Mucosa of rectum (tissue), 2 donors: ENCODE data around the gene PFKFB3.
"Not testable (repeated sequence)": the region's sequence is repeated elsewhere in the genome, so short reads cannot be mapped to it uniquely, and the experiment has no call there.

Experiments used
- H3K27ac ChIP-seq, 2 donors: one replicate each; pipeline ENCODE4 v1.7.0; 2013; ENCODE audit warnings: inconsistent platforms in 2 of 2, low read depth in 2 of 2, low read length in 2 of 2
- H3K27me3 ChIP-seq, 2 donors: one replicate each; pipeline ENCODE4 v1.7.0; 2013; ENCODE audit warnings: low read length in 2 of 2; ENCODE audit not compliant: control insufficient read depth in 2 of 2, insufficient read depth in 2 of 2
- H3K36me3 ChIP-seq, 2 donors: one replicate each; pipeline ENCODE4 v1.7.0; 2013; ENCODE audit warnings: low read length in 2 of 2; ENCODE audit not compliant: control insufficient read depth in 2 of 2, insufficient read depth in 2 of 2
- H3K4me1 ChIP-seq, 2 donors: one replicate each; pipeline ENCODE4 v1.7.0; 2013; ENCODE audit warnings: low read length in 2 of 2, mild to moderate bottlenecking in 1 of 2; ENCODE audit not compliant: control insufficient read depth in 2 of 2, insufficient read depth in 2 of 2
- H3K4me3 ChIP-seq, 2 donors: one replicate each; pipeline ENCODE4 v1.7.0; 2013; ENCODE audit warnings: low read length in 2 of 2
- H3K9ac ChIP-seq, 2 donors: one replicate each; pipeline ENCODE4 v1.7.0; 2013; ENCODE audit warnings: low read length in 2 of 2, low read depth in 1 of 2, mild to moderate bottlenecking in 1 of 2
- H3K9me3 ChIP-seq, 2 donors: one replicate each; pipeline ENCODE4 v1.7.0; 2013; ENCODE audit warnings: low read length in 2 of 2; ENCODE audit not compliant: control insufficient read depth in 2 of 2
- donor health status: healthy.
- donor health status: Normal muscosa, but diverticular disease.

The PFKFB3 gene

GRCh38 chr10:6242089-6242488 is 39.4 kb downstream of the PFKFB3 start:
- Histone ChIP-seq H3K27ac (no peak overlapping the region), H3K36me3 (no peaks in the 10 kb centered on the region), H3K27me3 (no peaks in the 10 kb centered on the region), H3K9me3 (no peaks in the 10 kb centered on the region), H3K9ac (no peak overlapping the region), H3K4me3 (no peak overlapping the region), H3K4me1 (no peaks in the 10 kb centered on the region)

DNA sequence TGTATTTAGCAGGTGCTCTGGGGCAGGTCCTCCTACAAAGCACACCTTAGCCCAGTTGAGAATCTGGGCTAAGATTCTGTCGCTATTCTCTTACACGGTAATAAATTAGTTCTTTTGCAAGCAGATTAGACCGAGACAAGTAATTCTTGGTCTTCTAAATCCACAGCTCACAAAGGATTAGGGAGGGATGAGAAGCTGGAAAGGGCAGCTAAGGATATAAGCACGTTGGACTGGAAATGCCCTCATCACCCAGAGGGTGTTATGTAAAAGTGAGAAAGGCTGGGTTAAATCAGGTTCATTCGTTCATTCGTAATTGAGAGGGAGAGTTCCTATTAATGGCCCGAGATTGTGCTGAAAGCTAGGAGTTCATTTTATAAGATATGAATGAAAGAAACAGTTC is 41.8 kb downstream of the PFKFB3 start:
- Histone ChIP-seq H3K36me3 (no peaks in the 10 kb centered on the region), H3K4me1 (no peaks in the 10 kb centered on the region)

DNA sequence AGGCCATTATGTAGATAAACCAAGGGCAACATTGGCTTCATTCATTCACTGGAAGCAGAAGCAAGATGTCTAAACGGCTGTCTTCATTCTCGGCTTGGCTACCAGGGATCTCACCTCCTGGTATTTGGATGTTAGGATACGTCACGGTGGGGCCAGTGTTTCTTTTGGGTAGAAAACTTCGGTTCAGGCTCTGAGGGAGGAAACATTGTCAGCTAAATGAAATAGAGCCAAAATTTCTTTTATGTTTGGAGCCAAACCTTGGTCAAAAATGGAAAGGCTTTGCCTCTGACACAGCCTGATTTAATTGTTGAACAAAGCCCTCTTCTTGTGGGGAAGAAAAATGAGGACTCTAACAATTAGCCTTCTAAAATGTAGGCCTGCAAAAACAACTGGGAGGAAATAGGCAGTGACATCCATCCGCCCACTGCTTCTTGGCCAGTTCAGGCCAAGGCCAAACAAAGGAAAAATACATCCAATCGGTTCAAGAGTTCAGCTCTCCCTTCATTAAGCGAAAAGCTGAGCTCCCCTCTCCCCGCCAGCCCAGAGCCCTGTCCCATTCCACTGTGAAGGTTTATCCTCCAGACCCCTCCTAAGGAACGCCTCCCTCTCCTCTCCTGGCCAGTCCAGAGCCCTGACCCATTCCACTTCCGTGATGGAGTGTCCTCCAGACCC is 44.4 kb downstream of the PFKFB3 start:
- Histone ChIP-seq H3K9ac (no peak overlapping the region), H3K36me3 (no peaks in the 10 kb centered on the region), H3K27me3 (no peaks in the 10 kb centered on the region), H3K9me3 (no peaks in the 10 kb centered on the region), H3K27ac (no peak overlapping the region), H3K4me3 (no peak overlapping the region), H3K4me1 (no peaks in the 10 kb centered on the region)

More for the DNA sequence above, 41.8 kb downstream of the PFKFB3 start:
- Histone ChIP-seq H3K27ac (no peak overlapping the region), H3K4me3 (no peak overlapping the region), H3K27me3 (no peaks in the 10 kb centered on the region), H3K9me3 (no peaks in the 10 kb centered on the region), H3K9ac (no peak overlapping the region)

DNA sequence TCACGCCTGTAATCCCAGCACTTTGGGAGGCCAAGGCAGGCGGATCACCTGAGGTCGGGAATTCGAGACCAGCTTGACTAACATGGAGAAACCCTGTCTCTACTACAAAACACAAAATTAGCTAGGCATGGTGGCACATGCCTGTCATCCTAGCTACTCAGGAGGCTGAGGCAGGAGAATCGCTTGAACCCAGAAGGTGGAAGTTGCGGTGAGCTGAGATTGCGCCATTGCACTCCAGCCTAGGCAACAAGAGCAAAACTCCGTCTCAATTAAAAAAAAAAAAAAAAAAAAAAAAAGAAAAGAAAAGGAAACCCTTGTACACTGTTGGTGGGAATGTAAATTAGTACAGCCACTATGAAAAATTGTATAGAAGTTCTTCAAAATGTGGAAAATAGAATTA is 46.2 kb downstream of the PFKFB3 start:
- not testable (repeated sequence) for H3K9me3 ChIP-seq, H3K36me3 ChIP-seq, H3K27ac ChIP-seq, H3K4me3 ChIP-seq, H3K27me3 ChIP-seq, H3K9ac ChIP-seq, H3K4me1 ChIP-seq

DNA sequence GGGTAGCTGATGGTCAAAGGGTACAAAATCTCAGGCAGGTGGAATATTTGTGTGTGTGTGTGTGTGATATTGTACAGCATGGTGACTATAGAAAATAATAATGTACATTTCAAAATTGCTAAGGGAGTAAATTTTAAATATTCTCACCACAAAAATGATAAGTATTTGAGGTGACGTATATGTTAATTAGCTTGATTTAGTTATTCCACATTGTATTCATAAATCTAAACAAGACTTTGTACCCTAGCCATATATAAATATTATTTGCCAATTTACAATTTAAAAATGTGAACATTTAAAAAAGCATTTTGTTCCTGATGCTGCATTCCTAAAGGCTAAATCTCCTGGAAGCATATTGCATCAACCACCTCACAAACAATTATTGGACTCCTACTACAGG is 47.0 kb downstream of the PFKFB3 start:
- Histone ChIP-seq H3K9ac (no peak overlapping the region), H3K4me3 (no peak overlapping the region), H3K9me3 (no peaks in the 10 kb centered on the region), H3K4me1 (no peaks in the 10 kb centered on the region), H3K27me3 (no peaks in the 10 kb centered on the region), H3K36me3 (no peaks in the 10 kb centered on the region), H3K27ac (no peak overlapping the region)

- H3K27ac ChIP-seq = no peak overlapping the region
- H3K4me1 ChIP-seq = peaks cover under 1 to 3% of the 10 kb centered on the region in 2 donors
- H3K9me3 ChIP-seq = no peaks in the 10 kb centered on the region
- no peaks in the 10 kb centered on the region for H3K27me3 ChIP-seq
- no peak overlapping the region for H3K9ac ChIP-seq
- no peak overlapping the region for H3K4me3 ChIP-seq
- H3K36me3 ChIP-seq = no peaks in the 10 kb centered on the region
Observed at GRCh38 chr10:6250745-6251144, 48.0 kb downstream of the PFKFB3 start.

- Histone ChIP-seq H3K36me3 (no peaks in the 10 kb centered on the region), H3K27ac (no peak overlapping the region), H3K9me3 (no peaks in the 10 kb centered on the region), H3K9ac (no peak overlapping the region), H3K27me3 (peaks cover 0 to 3% of the 10 kb centered on the region in 2 donors), H3K4me1 (peaks cover 4 to 8% of the 10 kb centered on the region in 2 donors), H3K4me3 (no peak overlapping the region)
Observed at GRCh38 chr10:6254201-6254600, 51.5 kb downstream of the PFKFB3 start.

- Histone ChIP-seq H3K9me3 (no peaks in the 10 kb centered on the region), H3K4me3 (no peak overlapping the region), H3K27ac (no peak overlapping the region), H3K9ac (no peak overlapping the region), H3K4me1 (peaks cover 4 to 8% of the 10 kb centered on the region in 2 donors), H3K36me3 (no peaks in the 10 kb centered on the region), H3K27me3 (peaks cover 0 to 3% of the 10 kb centered on the region in 2 donors)
Observed at GRCh38 chr10:6255548-6256061, 52.9 kb downstream of the PFKFB3 start.

DNA sequence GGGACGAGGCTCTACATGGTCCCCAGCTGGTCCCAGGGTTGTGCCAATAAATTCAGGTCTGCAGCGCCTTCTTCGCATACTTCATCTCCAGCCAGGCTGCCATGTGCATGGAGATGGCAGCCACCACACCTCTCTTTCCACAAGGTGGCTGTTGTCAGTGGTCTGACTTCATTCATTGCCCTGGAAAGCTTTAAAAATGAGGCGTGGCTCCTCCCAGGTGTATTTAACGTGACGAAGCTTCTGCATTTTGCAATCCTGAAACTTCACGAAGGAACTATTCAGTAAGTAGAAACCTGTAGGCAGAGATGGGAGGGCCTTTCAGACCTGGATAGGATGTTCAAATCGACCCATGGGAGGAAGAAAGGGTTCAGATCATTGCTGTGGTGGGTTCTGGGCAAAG is 53.7 kb downstream of the PFKFB3 start:
- Histone ChIP-seq H3K9ac (no peak overlapping the region), H3K27ac (no peak overlapping the region), H3K27me3 (peaks cover 0 to 3% of the 10 kb centered on the region in 2 donors), H3K4me1 (peaks cover 4 to 8% of the 10 kb centered on the region in 2 donors), H3K36me3 (no peaks in the 10 kb centered on the region), H3K9me3 (no peaks in the 10 kb centered on the region), H3K4me3 (no peak overlapping the region)

GRCh38 chr10:6259153-6259552 is 56.4 kb downstream of the PFKFB3 start:
- no peaks in the 10 kb centered on the region for H3K36me3 ChIP-seq

More at GRCh38 chr10:6259153-6259552, 56.4 kb downstream of the PFKFB3 start:
- Histone ChIP-seq H3K27ac (no peak overlapping the region), H3K9ac (no peak overlapping the region), H3K4me3 (no peak overlapping the region), H3K27me3 (peaks cover 0 to 3% of the 10 kb centered on the region in 2 donors), H3K9me3 (no peaks in the 10 kb centered on the region), H3K4me1 (peaks cover 4 to 8% of the 10 kb centered on the region in 2 donors)
